Chondrocyte (in vitro differentiated cells): Measurements from ENCODE around the gene RFX8. TPM values are rescaled to one million over a fixed set of nuclear protein-coding genes. Genes with fewer than 3 reads are reported as not detected.
"Not testable (repeated sequence)": the region's sequence is repeated elsewhere in the genome, so short reads cannot be mapped to it uniquely, and the experiment has no call there.

ENCODE experiments used
- DNase-seq: peaks from one replicate; pipeline ENCODE4 v3.0.0; 2021; ENCODE audit warnings: mixed read lengths, low spot score
- H3K27ac Mint-ChIP-seq: one replicate; pipeline ENCODE4 v1.8.0; 2021; ENCODE audit warnings: mild to moderate bottlenecking, moderate library complexity, mixed read lengths; ENCODE audit not compliant: unreplicated experiment
- H3K27me3 Mint-ChIP-seq: 2 replicates; pipeline ENCODE4 v1.8.0; 2021; ENCODE audit warnings: low read depth, mixed read lengths
- H3K36me3 Mint-ChIP-seq: 2 replicates; pipeline ENCODE4 v1.8.0; 2021; ENCODE audit warnings: low read depth, mixed read lengths
- H3K4me1 Mint-ChIP-seq: 2 replicates; pipeline ENCODE4 v1.8.0; 2021; ENCODE audit warnings: low read depth, mild to moderate bottlenecking, mixed read lengths
- H3K4me3 Mint-ChIP-seq: one replicate; pipeline ENCODE4 v1.8.0; 2021; ENCODE audit warnings: mild to moderate bottlenecking, moderate library complexity, mixed read lengths; ENCODE audit not compliant: unreplicated experiment
- H3K9me3 Mint-ChIP-seq: 2 replicates; pipeline ENCODE4 v1.8.0; 2021; ENCODE audit warnings: low read depth, mixed read lengths
- CTCF ChIP-seq: fragments of 200-600 bp; sonication (generic); IDR thresholded peaks from 2 replicates; pipeline ENCODE4 v1.5.0; 2021; ENCODE audit warnings: antibody characterized with exemption, mild to moderate bottlenecking, moderate library complexity
- total RNA-seq: library from RNA; stranded (reverse); gene quantifications from 3 replicates; pipeline ENCODE4 v1.2.1, GENCODE V29; 2021

The RFX8 gene
- total RNA-seq, 1 donor from 2014 or later: not detected

DNA sequence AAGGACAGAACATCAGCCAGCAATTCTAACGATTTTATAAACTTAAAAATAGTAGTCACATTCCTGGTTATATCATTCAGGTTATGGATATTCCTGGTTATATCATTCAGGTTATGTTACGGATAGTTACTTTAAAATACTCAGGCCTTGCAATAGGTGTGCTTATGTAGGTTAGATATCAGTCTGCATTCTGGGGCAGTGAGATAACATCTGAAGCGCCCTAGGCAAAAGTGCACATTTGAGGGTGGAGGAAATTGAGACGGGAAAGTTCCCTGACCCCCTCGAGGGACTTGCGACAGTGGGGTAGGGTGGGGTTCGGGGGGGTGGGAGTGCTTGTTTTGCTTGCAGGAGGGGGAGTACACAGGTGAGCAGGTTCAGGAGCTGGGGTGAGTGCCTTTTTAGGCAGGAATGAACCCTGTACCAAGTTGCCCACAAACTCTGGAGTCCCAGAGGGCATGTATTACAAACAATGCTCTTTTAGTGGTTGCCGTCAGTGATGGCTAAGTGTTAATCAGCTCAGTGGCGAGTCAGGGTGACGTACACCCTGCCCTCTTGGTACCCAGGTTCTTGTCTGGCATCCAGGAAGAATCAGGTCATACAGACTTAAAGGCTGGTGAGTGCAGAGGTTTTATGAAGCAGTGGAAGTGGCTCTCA, 119.4 kb downstream of the RFX8 start:
- no peaks in the 10 kb centered on the region for H3K9me3 Mint-ChIP-seq
- no peak for DNase-seq
- H3K36me3 Mint-ChIP-seq: no peaks in the 10 kb centered on the region
- no peak for TF ChIP-seq CTCF
- peaks cover 5% of the 10 kb centered on the region for H3K4me1 Mint-ChIP-seq
- H3K4me3 Mint-ChIP-seq: no peak overlapping the region
- H3K27me3 Mint-ChIP-seq: peaks cover 7% of the 10 kb centered on the region
- H3K27ac Mint-ChIP-seq: no peak overlapping the region

GRCh38 chr2:101354420-101355311, 120.2 kb downstream of the RFX8 start:
- no peak overlapping the region for H3K27ac Mint-ChIP-seq
- no peaks in the 10 kb centered on the region for H3K36me3 Mint-ChIP-seq
- TF ChIP-seq CTCF: no peak
- H3K4me3 Mint-ChIP-seq: no peak overlapping the region
- peaks cover 5% of the 10 kb centered on the region for H3K4me1 Mint-ChIP-seq
- no peak for DNase-seq
- no peaks in the 10 kb centered on the region for H3K9me3 Mint-ChIP-seq
- peaks cover 3% of the 10 kb centered on the region for H3K27me3 Mint-ChIP-seq

- not testable (repeated sequence) for DNase-seq, H3K4me3 Mint-ChIP-seq, H3K4me1 Mint-ChIP-seq, H3K27ac Mint-ChIP-seq, H3K27me3 Mint-ChIP-seq, H3K9me3 Mint-ChIP-seq, H3K36me3 Mint-ChIP-seq
These were observed 122.3 kb downstream of the RFX8 start for GRCh38 chr2:101352631-101353030.

GRCh38 chr2:101351207-101351606, 123.7 kb downstream of the RFX8 start:
- Mint-ChIP-seq H3K4me1 (peaks cover under 1% of the 10 kb centered on the region), H3K27ac (no peak overlapping the region)
- TF ChIP-seq CTCF: no peak

GRCh38 chr2:101349893-101350662, 124.8 kb downstream of the RFX8 start:
- Mint-ChIP-seq H3K9me3 (no peaks in the 10 kb centered on the region), H3K4me1 (no peaks in the 10 kb centered on the region), H3K27ac (no peak overlapping the region), H3K36me3 (no peaks in the 10 kb centered on the region), H3K27me3 (no peaks in the 10 kb centered on the region), H3K4me3 (no peak overlapping the region)
- no peak for DNase-seq
- peak; percentile 64 for TF ChIP-seq CTCF

More at GRCh38 chr2:101351207-101351606, 123.7 kb downstream of the RFX8 start:
- DNase-seq: no peak
- no peaks in the 10 kb centered on the region for H3K36me3 Mint-ChIP-seq
- no peaks in the 10 kb centered on the region for H3K9me3 Mint-ChIP-seq
- H3K27me3 Mint-ChIP-seq: peaks cover 1% of the 10 kb centered on the region
- no peak overlapping the region for H3K4me3 Mint-ChIP-seq
